K562 treated with DMSO at 1 percent for 4 hours (cell line): ENCODE results near the gene GAGE13. TPM values are rescaled to one million over a fixed set of nuclear protein-coding genes. Genes with fewer than 3 reads are reported as not detected.

Experiments used
- total RNA-seq: library from RNA; unstranded; fragments of 300-600 nt; gene quantifications from 2 replicates; pipeline ENCODE4 v1.2.3, GENCODE V29; 2022; ENCODE audit not compliant: insufficient read depth

GAGE13 gene
- 4.6 and 7.1 TPM in 2 replicates for total RNA-seq

GRCh38 chrX:49331282-49331681 lies at the start of gene GAGE13:
Gene GAGE13 (plus strand): TSS chrX:49331582. CDS start chrX:49332738, 1,156 bp downstream.

GRCh38 chrX:49303346-49303745 lies 28.0 kb upstream of the GAGE13 start, which contains the start of gene GAGE10:
Gene GAGE10 (plus strand): TSS chrX:49303646. CDS start chrX:49304860, 1,214 bp downstream.

GRCh38 chrX:49321737-49322136 lies 9.6 kb upstream of the GAGE13 start, which contains the start of gene GAGE12J:
Gene GAGE12J (plus strand): TSS chrX:49322037. CDS start chrX:49323194, 1,157 bp downstream.

Other genes starting within 250 kb of the GAGE13 start
- 30.7 and 38.3 TPM in 2 replicates for gene GPKOW, start 207.8 kb upstream of the GAGE13 start, total RNA-seq
- 4.6 and 7.0 TPM in 2 replicates for gene MAGIX, start 168.8 kb upstream of the GAGE13 start, total RNA-seq
- gene PLP2, start 159.7 kb upstream of the GAGE13 start, total RNA-seq = 260 and 274 TPM in 2 replicates
- gene PRICKLE3, start 145.2 kb upstream of the GAGE13 start, total RNA-seq = 18.2 and 23.2 TPM in 2 replicates
- gene SYP, start 131.4 kb upstream of the GAGE13 start, total RNA-seq = 0.83 and 2.3 TPM in 2 replicates
- gene CACNA1F, start 98.2 kb upstream of the GAGE13 start, total RNA-seq = 0.33 TPM in 1 of 2 replicates, not detected in the other
- 19.9 and 24.8 TPM in 2 replicates for gene CCDC22, start 96.1 kb upstream of the GAGE13 start, total RNA-seq
- gene FOXP3, start 66.9 kb upstream of the GAGE13 start, total RNA-seq = not detected in 2 replicates
- gene PPP1R3F, start 61.8 kb upstream of the GAGE13 start, total RNA-seq = 3.4 and 4.3 TPM in 2 replicates
- gene GAGE10, start 27.9 kb upstream of the GAGE13 start, total RNA-seq = not detected in 2 replicates
- gene GAGE12J, start 9.5 kb upstream of the GAGE13 start, total RNA-seq = not detected in 2 replicates
- not detected in 2 replicates for gene GAGE12C, start 200.6 kb downstream of the GAGE13 start, total RNA-seq
- gene GAGE12D, start 210.2 kb downstream of the GAGE13 start, total RNA-seq = not detected in 2 replicates
- gene GAGE12E, start 219.7 kb downstream of the GAGE13 start, total RNA-seq = not detected in 2 replicates
- not detected in 2 replicates for gene GAGE12F, start 229.3 kb downstream of the GAGE13 start, total RNA-seq
- gene GAGE12G, start 238.8 kb downstream of the GAGE13 start, total RNA-seq = not detected in 2 replicates
- not detected in 2 replicates for gene GAGE12H, start 248.4 kb downstream of the GAGE13 start, total RNA-seq